Left ventricle myocardium inferior (tissue), 1 donor: ENCODE measurements around the gene SCIN. TPM values are rescaled to one million over a fixed set of nuclear protein-coding genes. Genes with fewer than 3 reads are reported as not detected.

Experiments used
- DNase-seq: peaks from one replicate; pipeline ENCODE4 v3.0.0-alpha.2; 2020
- H3K27ac ChIP-seq: fragments of 200-600 bp; replicated peaks from 2 replicates; pipeline ENCODE4 v1.8.0; 2021
- H3K27me3 ChIP-seq: fragments of 200-600 bp; 2 replicates; pipeline ENCODE4 v1.8.0; 2021; ENCODE audit warnings: low read depth
- H3K36me3 ChIP-seq: fragments of 200-600 bp; 2 replicates; pipeline ENCODE4 v1.8.0; 2021
- H3K4me1 ChIP-seq: fragments of 200-600 bp; 2 replicates; pipeline ENCODE4 v1.8.0; 2021
- H3K4me3 ChIP-seq: fragments of 200-600 bp; 2 replicates; pipeline ENCODE4 v1.8.0; 2021; ENCODE audit warnings: mild to moderate bottlenecking, moderate library complexity
- H3K9me3 ChIP-seq: fragments of 200-600 bp; replicated peaks from 2 replicates; pipeline ENCODE4 v1.8.0; 2021
- intact Hi-C: fragments of 100-400 bp; cut with micrococcal nuclease; formaldehyde crosslinking; loops from one replicate; pipeline ENCODE4 v1.11.0; 2022
- total RNA-seq: library from RNA; stranded (reverse); fragmentation: NEBNext Ultra II Directional; extraction: Animal tissue kit (Norgen Biotek cat#: 25700); gene quantifications from one replicate; pipeline ENCODE4 v1.2.1, GENCODE V29; 2021
- TF ChIP-seq, protein P1 (sequence below): fragments of 200-600 bp; IDR thresholded peaks from 2 replicates; pipeline ENCODE4 v1.8.0; 2021; ENCODE audit warnings: antibody characterized with exemption, mild to moderate bottlenecking, borderline replicate concordance
- donor health status: DM: no; HTN: yes; CAD: no; lungs with severe emphysema.

SCIN gene
- total RNA-seq, 1 donor from 2014 or later = not detected

DNA sequence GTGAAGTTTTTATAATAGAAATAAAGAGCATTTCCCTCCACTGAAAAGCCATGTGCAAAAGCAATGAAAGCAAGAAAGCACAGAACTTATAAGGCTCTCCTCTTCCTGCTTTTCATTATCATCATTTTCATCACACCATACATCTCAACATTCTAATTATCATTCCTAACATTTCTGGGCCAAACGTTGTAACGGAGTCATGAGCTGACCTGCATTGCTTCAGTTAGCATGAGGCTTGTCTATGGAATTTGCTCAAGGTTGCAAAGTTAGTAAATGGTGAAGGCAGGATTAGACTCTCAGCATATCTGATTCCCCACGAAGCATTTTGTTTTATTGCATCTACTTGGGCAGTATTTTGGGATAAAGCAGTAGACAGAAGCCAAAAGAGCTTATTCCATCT lies 11.4 kb downstream of the SCIN start:
- no peak overlapping the region for H3K4me3 ChIP-seq
- no peak overlapping the region for H3K27ac ChIP-seq
- H3K9me3 ChIP-seq = no peaks in the 10 kb centered on the region
- intact Hi-C loops = no loop called here
- no peak for DNase-seq
- H3K27me3 ChIP-seq = no peaks in the 10 kb centered on the region
- H3K4me1 ChIP-seq = no peaks in the 10 kb centered on the region
- TF ChIP-seq, protein P1, sequence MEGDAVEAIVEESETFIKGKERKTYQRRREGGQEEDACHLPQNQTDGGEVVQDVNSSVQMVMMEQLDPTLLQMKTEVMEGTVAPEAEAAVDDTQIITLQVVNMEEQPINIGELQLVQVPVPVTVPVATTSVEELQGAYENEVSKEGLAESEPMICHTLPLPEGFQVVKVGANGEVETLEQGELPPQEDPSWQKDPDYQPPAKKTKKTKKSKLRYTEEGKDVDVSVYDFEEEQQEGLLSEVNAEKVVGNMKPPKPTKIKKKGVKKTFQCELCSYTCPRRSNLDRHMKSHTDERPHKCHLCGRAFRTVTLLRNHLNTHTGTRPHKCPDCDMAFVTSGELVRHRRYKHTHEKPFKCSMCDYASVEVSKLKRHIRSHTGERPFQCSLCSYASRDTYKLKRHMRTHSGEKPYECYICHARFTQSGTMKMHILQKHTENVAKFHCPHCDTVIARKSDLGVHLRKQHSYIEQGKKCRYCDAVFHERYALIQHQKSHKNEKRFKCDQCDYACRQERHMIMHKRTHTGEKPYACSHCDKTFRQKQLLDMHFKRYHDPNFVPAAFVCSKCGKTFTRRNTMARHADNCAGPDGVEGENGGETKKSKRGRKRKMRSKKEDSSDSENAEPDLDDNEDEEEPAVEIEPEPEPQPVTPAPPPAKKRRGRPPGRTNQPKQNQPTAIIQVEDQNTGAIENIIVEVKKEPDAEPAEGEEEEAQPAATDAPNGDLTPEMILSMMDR = no peak
- no peaks in the 10 kb centered on the region for H3K36me3 ChIP-seq

DNA sequence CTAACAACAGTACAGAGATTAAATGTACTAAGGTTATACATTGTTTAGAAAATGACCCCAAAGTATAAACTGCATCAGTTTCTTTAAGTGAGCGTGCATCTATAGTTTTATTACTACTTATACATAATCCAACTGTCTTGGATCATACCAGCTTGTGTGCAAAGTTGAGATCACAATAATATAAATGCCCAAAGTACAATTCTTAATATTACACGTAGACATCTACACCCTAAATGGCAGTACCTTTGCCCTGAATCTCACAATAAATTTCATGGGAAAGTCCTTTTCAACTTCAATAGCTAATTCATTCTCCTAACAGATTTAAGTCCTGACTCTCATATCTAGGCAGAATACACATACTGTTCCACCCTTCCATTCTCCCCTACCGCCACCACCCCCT lies 11.8 kb downstream of the SCIN start:
- Histone ChIP-seq H3K4me1 (no peaks in the 10 kb centered on the region), H3K4me3 (no peak overlapping the region), H3K27me3 (no peaks in the 10 kb centered on the region), H3K27ac (no peak overlapping the region), H3K36me3 (no peaks in the 10 kb centered on the region), H3K9me3 (no peaks in the 10 kb centered on the region)
- DNase-seq = no peak
- intact Hi-C loops = no loop called here
- TF ChIP-seq, protein P1 = no peak

DNA sequence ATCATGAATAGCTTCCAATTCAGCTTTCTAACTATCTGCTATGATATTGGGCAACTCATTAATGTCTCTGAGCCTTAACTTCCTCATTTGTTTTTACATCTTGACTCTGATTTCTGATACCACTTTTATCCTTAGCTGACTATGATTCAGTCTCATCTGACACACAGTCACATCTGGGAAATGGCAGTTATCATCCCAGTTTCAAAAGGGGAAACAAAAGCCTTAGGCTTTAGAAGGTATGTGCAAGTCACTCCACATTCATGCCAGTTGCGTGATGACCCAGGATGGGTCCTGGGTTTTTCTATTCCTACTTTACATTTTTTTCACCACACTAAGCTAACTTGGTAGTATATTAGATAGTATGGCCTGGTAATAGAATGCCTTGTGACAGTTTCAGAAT lies 12.7 kb downstream of the SCIN start:
- no peak overlapping the region for H3K4me3 ChIP-seq
- TF ChIP-seq, protein P1 = no peak
- H3K36me3 ChIP-seq = no peaks in the 10 kb centered on the region
- no peaks in the 10 kb centered on the region for H3K27me3 ChIP-seq
- no peaks in the 10 kb centered on the region for H3K4me1 ChIP-seq
- no peak overlapping the region for H3K27ac ChIP-seq
- no peak for DNase-seq
- intact Hi-C loops = no loop called here
- H3K9me3 ChIP-seq = no peaks in the 10 kb centered on the region

DNA sequence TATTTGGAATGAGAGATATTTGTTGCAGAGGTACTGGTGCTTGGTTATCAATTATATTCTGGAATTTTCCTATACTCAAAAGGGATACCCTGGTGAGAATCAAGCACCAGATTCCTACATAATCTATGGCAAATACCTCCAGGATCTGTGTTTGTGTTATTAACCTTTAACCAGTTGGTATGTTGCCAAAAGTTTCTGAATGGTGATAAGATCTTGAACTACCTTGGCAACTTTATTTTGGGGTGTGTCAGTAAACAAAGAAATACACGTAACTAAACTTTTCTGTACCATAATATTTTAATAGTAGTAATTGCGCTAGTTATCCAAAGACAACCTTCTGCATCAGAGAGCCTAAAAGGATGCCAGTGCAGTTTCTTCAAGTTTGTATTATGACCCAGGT lies 13.4 kb downstream of the SCIN start:
- TF ChIP-seq, protein P1 = no peak
- no peaks in the 10 kb centered on the region for H3K4me1 ChIP-seq
- H3K36me3 ChIP-seq = no peaks in the 10 kb centered on the region
- H3K4me3 ChIP-seq = no peak overlapping the region
- no peaks in the 10 kb centered on the region for H3K27me3 ChIP-seq
- intact Hi-C loops = no loop called here
- H3K9me3 ChIP-seq = no peaks in the 10 kb centered on the region
- no peak for DNase-seq
- H3K27ac ChIP-seq = no peak overlapping the region

DNA sequence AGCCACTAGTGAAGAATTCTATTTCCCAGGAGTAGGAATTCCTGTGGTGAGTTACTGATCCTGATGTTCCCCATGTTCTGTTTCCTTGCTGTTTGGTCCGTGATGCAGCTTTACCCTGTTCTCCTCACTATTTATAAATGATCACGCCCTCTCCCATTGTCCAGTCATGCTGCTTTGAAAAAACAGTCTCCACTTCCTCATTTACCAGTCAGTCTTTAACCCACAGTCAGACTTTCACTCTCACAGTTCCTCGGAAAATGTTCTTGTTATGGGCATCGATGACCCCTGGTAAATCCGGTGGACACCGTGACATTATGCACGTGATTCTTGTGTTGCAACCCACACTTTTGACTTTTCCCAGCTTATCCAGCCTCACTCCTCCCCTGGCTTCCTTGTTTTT lies 14.4 kb downstream of the SCIN start:
- intact Hi-C loops = no loop called here
- TF ChIP-seq, protein P1 = no peak

DNA sequence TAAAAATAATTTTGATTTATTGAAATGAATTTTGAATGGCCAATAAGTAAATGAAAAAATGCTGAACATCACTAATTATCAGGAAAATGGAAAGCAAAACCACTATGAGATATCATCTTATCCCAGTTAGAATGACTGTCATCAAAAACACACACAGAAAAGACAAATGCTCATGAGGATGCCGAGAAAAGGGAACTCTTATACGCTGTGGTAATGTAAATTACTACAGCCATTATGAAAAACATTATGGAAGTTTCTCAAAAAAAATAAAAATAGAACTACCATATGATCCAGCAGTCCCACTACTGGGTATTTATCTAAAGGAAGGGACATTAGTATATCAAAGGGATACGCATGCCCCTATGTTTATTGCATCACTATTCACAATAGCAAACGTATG lies 15.8 kb downstream of the SCIN start:
- intact Hi-C loops = no loop called here
- H3K9me3 ChIP-seq = no peaks in the 10 kb centered on the region
- H3K27me3 ChIP-seq = no peaks in the 10 kb centered on the region
- H3K36me3 ChIP-seq = no peaks in the 10 kb centered on the region
- no peaks in the 10 kb centered on the region for H3K4me1 ChIP-seq
- no peak for DNase-seq
- TF ChIP-seq, protein P1 = no peak
- H3K27ac ChIP-seq = no peak overlapping the region
- H3K4me3 ChIP-seq = no peak overlapping the region

More for the DNA sequence above, 14.4 kb downstream of the SCIN start:
- Histone ChIP-seq H3K4me3 (no peak overlapping the region), H3K27ac (no peak overlapping the region), H3K36me3 (no peaks in the 10 kb centered on the region), H3K4me1 (no peaks in the 10 kb centered on the region), H3K27me3 (no peaks in the 10 kb centered on the region), H3K9me3 (no peaks in the 10 kb centered on the region)
- no peak for DNase-seq
